GM12801 (cell line): ENCODE measurements around the gene CDK7.

Experiments used
- TF ChIP-seq, protein P1 (sequence below): IDR thresholded peaks from one replicate; pipeline ENCODE4 v1.5.1; 2011; ENCODE audit warnings: control low read depth; ENCODE audit not compliant: insufficient read length; ENCODE audit errors: extremely low read depth

CDK7 gene

DNA sequence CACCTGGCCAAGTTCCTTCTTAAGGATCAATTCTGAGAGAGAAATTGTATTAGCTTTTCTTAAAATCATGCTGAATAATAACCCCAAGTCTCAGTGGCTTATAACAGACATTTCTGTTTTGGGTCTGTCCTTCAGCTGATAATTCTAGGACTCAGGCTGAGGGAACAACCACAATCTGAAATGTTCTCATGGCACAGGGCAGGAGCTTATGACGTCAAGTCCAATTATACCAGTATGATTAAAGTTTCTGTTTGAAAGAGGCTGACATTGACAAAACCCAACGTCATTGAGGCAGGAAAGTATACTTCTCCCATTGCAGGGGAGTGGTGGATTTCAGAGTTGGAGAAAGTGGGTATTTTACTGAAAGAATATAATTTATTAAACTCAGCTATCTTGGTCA lies 23.5 kb upstream of the CDK7 start:
- TF ChIP-seq, protein P1, sequence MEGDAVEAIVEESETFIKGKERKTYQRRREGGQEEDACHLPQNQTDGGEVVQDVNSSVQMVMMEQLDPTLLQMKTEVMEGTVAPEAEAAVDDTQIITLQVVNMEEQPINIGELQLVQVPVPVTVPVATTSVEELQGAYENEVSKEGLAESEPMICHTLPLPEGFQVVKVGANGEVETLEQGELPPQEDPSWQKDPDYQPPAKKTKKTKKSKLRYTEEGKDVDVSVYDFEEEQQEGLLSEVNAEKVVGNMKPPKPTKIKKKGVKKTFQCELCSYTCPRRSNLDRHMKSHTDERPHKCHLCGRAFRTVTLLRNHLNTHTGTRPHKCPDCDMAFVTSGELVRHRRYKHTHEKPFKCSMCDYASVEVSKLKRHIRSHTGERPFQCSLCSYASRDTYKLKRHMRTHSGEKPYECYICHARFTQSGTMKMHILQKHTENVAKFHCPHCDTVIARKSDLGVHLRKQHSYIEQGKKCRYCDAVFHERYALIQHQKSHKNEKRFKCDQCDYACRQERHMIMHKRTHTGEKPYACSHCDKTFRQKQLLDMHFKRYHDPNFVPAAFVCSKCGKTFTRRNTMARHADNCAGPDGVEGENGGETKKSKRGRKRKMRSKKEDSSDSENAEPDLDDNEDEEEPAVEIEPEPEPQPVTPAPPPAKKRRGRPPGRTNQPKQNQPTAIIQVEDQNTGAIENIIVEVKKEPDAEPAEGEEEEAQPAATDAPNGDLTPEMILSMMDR: no peak

DNA sequence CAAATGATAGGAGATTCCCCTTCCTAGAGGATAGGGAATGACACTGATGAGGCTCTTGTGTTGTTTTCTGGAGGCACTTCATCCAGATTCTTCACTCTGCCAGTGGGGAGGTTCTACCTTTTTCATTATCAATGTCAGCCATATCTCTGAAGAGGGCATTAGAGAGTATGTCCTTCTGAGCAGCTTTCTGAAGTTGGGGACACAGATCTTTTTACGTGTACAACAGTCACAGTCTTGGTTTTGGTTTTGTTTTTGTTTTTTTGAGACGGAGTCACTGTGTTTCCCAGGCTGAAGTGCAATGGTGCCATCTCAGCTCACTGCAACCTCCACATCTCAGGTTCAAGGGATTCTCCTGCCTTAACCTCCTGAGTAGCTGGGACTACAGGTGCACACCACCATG lies 22.7 kb upstream of the CDK7 start:
- TF ChIP-seq, protein P1: no peak

DNA sequence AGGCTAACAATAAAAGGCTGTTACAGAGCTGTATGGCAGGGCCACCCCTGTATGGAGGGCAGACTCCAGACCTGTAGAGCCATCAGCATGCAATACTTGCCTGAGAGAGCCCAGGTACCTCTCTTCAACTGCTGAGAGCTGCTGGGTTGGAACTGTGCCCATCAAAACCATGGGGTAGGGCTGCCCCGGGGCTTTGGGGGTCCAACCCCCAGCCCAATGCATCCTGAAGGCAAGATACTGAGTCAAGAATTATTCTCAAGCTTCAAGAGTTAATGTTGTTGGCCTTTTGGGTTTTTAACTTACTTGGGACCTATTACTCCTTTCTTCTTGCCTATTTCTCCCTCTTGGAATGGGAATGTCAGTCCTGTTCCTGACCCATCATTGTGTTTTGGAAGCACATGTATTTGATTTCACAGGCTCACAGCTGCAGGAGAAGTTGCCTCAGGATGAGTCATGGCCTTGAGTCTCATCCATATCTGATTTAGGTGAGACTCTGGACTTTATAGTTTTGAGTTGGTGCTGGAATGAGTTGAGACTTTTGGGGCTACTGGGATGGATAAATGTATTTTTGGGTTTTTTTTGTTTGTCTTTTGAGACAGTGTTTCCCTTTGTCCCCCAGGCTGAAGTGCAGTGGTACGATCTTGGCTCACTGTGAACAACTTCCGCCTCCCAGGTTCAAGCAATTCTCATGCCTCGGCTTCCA lies 21.0 kb upstream of the CDK7 start:
- TF ChIP-seq, protein P1: no peak

DNA sequence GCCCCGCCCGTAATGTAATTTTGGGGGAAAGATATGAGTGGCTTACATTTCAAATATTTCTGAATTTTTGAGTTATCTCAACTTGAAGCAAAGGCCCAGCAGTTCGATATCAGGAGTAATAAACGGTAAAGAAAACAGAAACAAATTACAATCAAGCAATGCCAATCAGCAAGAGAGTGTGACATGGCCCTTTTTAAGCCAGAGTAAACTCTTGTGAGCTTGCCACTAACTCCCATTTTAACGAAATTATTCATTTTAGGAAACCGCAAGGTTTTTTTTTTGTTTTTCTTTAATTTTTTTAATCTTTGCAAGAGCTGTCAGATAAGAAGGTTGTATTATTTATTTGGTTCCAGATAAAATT lies 17.6 kb upstream of the CDK7 start:
- TF ChIP-seq, protein P1: no peak

DNA sequence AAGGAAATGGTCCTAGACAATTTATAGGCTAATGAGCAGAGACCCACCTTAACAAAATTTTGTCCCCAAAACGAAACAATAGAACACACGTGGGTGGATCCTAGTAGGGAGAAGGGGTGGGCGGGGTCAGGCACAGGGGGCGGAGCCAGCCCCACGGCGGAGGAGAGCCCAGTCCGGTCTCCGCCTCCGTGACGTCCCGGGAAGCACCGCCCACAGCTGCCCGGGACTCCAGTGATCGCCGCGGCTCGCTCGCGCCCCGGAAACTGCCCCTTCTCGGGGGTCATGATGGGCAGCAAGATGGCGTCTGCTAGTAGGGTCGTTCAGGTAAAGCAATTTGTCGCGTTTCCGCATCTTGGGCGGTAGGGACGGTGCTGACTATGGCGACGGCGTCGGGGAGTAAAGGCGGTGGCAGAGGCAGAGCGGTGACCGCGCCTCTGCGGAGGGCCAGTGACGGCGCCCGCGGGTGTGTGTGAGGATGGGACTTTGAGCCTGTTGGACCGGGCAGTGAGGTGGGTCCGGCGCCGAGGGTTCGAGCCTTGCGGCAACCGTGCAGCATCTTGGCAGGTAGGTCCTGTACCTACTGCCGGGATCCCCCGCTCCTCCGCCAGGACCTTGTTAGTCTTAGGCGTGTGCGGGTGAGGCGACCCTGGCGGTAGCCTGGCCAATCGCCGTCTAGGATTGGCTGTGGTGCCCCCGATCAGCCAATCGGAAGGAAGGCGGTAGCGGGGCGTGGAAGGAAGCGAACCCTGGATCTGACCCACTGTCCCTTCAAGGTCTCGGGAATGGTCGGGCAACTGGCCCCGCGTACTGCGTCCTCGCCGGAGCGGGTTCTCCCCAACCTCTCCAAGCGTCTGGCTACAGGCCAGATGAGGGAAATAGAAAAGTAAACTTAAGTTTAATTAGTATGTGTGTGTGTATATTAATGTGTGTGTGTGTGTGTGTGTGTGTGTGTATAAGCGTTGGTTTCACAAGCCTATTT lies 16.8 kb upstream of the CDK7 start:
- TF ChIP-seq, protein P1: no peak

DNA sequence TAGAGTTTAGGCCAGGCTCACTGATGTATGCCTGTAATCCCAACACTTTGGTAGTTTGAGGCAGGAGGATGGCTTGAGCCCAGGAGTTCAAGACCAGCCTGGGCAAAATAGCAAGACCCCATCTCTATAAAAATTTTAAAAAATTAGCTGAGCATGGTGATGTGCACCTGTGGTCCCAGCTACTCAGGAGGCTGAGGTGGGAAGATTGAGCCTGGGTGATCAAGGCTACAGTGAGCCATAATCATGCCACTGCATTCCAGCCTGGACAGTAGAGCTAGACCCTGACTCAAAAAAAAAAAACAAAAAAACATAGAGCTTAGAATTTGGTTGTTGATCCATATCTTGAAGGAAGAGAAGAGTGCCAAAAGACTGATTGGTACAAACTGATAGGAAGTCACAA lies 14.7 kb upstream of the CDK7 start:
- TF ChIP-seq, protein P1: no peak

DNA sequence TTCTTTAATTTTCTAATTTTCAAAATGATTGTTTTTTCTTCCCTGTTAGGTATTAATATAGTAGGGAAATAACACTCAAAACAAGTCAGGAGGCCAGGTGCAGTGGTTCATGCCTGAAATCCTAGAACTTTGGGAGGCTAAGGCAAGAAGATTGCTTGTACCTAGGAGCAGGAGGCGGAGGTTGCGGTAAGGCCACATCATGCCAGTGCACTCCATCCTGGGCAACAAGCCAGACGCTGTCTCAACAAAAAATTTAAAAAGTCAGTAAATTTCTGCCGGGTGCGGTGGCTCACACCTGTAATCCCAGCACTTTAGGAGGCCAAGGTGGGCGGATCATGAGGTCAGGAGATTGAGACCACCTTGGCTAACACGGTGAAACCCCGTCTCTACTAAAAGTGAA lies 10.2 kb upstream of the CDK7 start:
- TF ChIP-seq, protein P1: no peak
